Measurements from ENCODE around the gene EGR4. TPM values are rescaled to one million over a fixed set of nuclear protein-coding genes. Genes with fewer than 3 reads are reported as not detected.

The EGR4 gene
- total RNA-seq, 1 donor from 2014 or later = not detected

- no peak for TF ChIP-seq CTCF (IDR thresholded peaks at IDR 0.05)
- Histone ChIP-seq H3K27me3 (ENCODE audit: low read depth) (no peaks in the 10 kb centered on the region), H3K4me1 (no peaks in the 10 kb centered on the region), H3K4me3 (no peak overlapping the region), H3K27ac (no peak overlapping the region), H3K9me3 (no peaks in the 10 kb centered on the region), H3K36me3 (peaks cover 88% of the 10 kb centered on the region)
- ATAC-seq (no peak), DNase-seq (no peak)
- intact Hi-C loops (cut with DNase I) = no loop called here
Measured at GRCh38 chr2:73250872-73251846, 42.2 kb downstream of the EGR4 start.

GRCh38 chr2:73249636-73250035 lies 43.7 kb downstream of the EGR4 start:
- H3K9me3 ChIP-seq = no peaks in the 10 kb centered on the region
- no peak overlapping the region for H3K27ac ChIP-seq
- H3K27me3 ChIP-seq (ENCODE audit: low read depth) = no peaks in the 10 kb centered on the region
- intact Hi-C loops (cut with DNase I) = no loop called here
- no peak for DNase-seq
- TF ChIP-seq CTCF (IDR thresholded peaks at IDR 0.05) = no peak
- no peak for ATAC-seq
- H3K36me3 ChIP-seq = peaks cover 100% of the 10 kb centered on the region
- no peaks in the 10 kb centered on the region for H3K4me1 ChIP-seq
- H3K4me3 ChIP-seq = no peak overlapping the region

GRCh38 chr2:73246850-73247249 lies 46.5 kb downstream of the EGR4 start:
- no peak for TF ChIP-seq CTCF (IDR thresholded peaks at IDR 0.05)
- DNase-seq = no peak
- Histone ChIP-seq H3K27ac (no peak overlapping the region), H3K4me1 (peaks cover 7% of the 10 kb centered on the region), H3K4me3 (no peak overlapping the region), H3K36me3 (peaks cover 99% of the 10 kb centered on the region), H3K9me3 (no peaks in the 10 kb centered on the region), H3K27me3 (ENCODE audit: low read depth) (no peaks in the 10 kb centered on the region)
- no peak for ATAC-seq
- intact Hi-C loops (cut with DNase I) = no loop called here

- TF ChIP-seq CTCF (IDR thresholded peaks at IDR 0.05) = no peak
- no peak overlapping the region for H3K4me3 ChIP-seq
- no peak for ATAC-seq
- peaks cover 13% of the 10 kb centered on the region for H3K4me1 ChIP-seq
- H3K36me3 ChIP-seq = peaks cover 97% of the 10 kb centered on the region
- H3K27ac ChIP-seq = no peak overlapping the region
- intact Hi-C loops (cut with DNase I) = no loop called here
- DNase-seq = no peak
- H3K27me3 ChIP-seq (ENCODE audit: low read depth) = no peaks in the 10 kb centered on the region
- no peaks in the 10 kb centered on the region for H3K9me3 ChIP-seq
Measured at GRCh38 chr2:73244580-73244979, 48.8 kb downstream of the EGR4 start.

GRCh38 chr2:73243884-73244570 lies 49.3 kb downstream of the EGR4 start:
- peaks cover 95% of the 10 kb centered on the region for H3K36me3 ChIP-seq
- no peak overlapping the region for H3K27ac ChIP-seq
- intact Hi-C loops (cut with DNase I) = no loop called here
- H3K27me3 ChIP-seq (ENCODE audit: low read depth) = no peaks in the 10 kb centered on the region
- peaks cover 19% of the 10 kb centered on the region for H3K4me1 ChIP-seq
- no peak overlapping the region for H3K4me3 ChIP-seq
- no peaks in the 10 kb centered on the region for H3K9me3 ChIP-seq
- no peak for TF ChIP-seq CTCF (IDR thresholded peaks at IDR 0.05)
- ATAC-seq (peak; percentile 82 to 92), DNase-seq (no peak)

Other genes starting within 250 kb of the EGR4 start
- gene SFXN5, start 221.8 kb downstream of the EGR4 start, total RNA-seq = 15.4 TPM
- gene RAB11FIP5, start 180.6 kb downstream of the EGR4 start, total RNA-seq = 20.6 TPM
- not detected for gene NOTO, start 91.0 kb downstream of the EGR4 start, total RNA-seq
- 13.3 TPM for gene SMYD5, start 79.3 kb downstream of the EGR4 start, total RNA-seq
- 14.8 TPM for gene PRADC1, start 60.3 kb downstream of the EGR4 start, total RNA-seq
- gene CCT7, start 59.2 kb downstream of the EGR4 start, total RNA-seq = 151 TPM
- gene FBXO41, start 9.1 kb downstream of the EGR4 start, total RNA-seq = 2.9 TPM
- gene ALMS1, start 92.3 kb upstream of the EGR4 start, total RNA-seq = 22.0 TPM